Stomach (tissue), 9 donors: ENCODE data around the gene PSD2. TPM values are rescaled to one million over a fixed set of nuclear protein-coding genes. Genes with fewer than 3 reads are reported as not detected.

Experiments
- DNase-seq, 2 donors: peaks; one replicate each; pipeline versions ENCODE4 v3.0.0 to v3.0.0-alpha.2; 2013 to 2019
- H3K27ac ChIP-seq, 5 donors: fragments of 200-600 bp in 4 of 5; sonication (generic) in 4 of 5; one replicate each; pipeline ENCODE4 v1.5.1; 2013 to 2019; ENCODE audit warnings: mild to moderate bottlenecking in 1 of 5, moderate library complexity in 1 of 5
- H3K27me3 ChIP-seq, 3 donors: fragments of 200-600 bp; sonication (generic); one replicate each; pipeline ENCODE4 v1.5.1; 2017 to 2019; ENCODE audit warnings: mixed run types in 1 of 3
- H3K36me3 ChIP-seq, 4 donors: fragments of 200-600 bp; sonication (generic); 1 replicate in 3 of 4; 2 replicates in 1 of 4; pipeline ENCODE4 v1.5.1; 2016 to 2019
- H3K4me1 ChIP-seq, 4 donors: fragments of 200-600 bp; sonication (generic); one replicate each; pipeline ENCODE4 v1.5.1; 2016 to 2019
- H3K4me3 ChIP-seq, 4 donors: fragments of 200-600 bp; sonication (generic) in 3 of 4; one replicate each; pipeline ENCODE4 v1.5.1; 2016 to 2019; ENCODE audit warnings: mild to moderate bottlenecking in 1 of 4
- H3K9me3 ChIP-seq, 4 donors: fragments of 200-600 bp; sonication (generic); one replicate each; pipeline ENCODE4 v1.5.1; 2016 to 2019
- CTCF ChIP-seq, 7 experiments: fragments of 450-650 bp in 4 of 7; fragments of 200-600 bp in 3 of 7; sonication (generic) in 3 of 7; IDR thresholded peaks; one replicate each; pipeline ENCODE4 v1.5.1; 2016 to 2019; ENCODE audit warnings: antibody characterized with exemption in 7 of 7, control low read depth in 2 of 7, mild to moderate bottlenecking in 1 of 7
- EP300 ChIP-seq: sonication (generic); formaldehyde crosslinking; IDR thresholded peaks from one replicate; pipeline ENCODE4 v1.6.1; 2017; ENCODE audit warnings: antibody characterized with exemption
- POLR2A ChIP-seq, 4 donors: fragments of 450-650 bp; IDR thresholded peaks; one replicate each; pipeline ENCODE4 v1.6.1; 2016; ENCODE audit warnings: antibody characterized with exemption in 4 of 4, control low read depth in 2 of 4, mild to moderate bottlenecking in 1 of 4, moderate library complexity in 1 of 4
- POLR2AphosphoS5 ChIP-seq, 3 donors: sonication (generic); formaldehyde crosslinking; IDR thresholded peaks; one replicate each; pipeline ENCODE4 v1.6.1; 2016; ENCODE audit warnings: antibody characterized with exemption in 3 of 3
- WGBS, 5 donors: extraction: QIAGEN DNeasy Blood & Tissue Kit in 3 of 5; methylation state at CpG; one replicate each; pipeline versions ENCODE4 v1.1.5 to v1.1.7; 2013 to 2018; 5-methylcytosine and 5-hydroxymethylcytosine counted together
- intact Hi-C: fragments of 100-400 bp; cut with DNase I; formaldehyde crosslinking; loops from one replicate; pipeline ENCODE4 v1.15.1; 2023; ENCODE audit warnings: low total_unique reads
- polyA plus RNA-seq, 3 donors: library from polyadenylated mRNA; stranded (reverse); fragments of 200-250 nt; gene quantifications; one replicate each; pipeline ENCODE4 v1.2.3, GENCODE V29; 2013
- total RNA-seq, 5 donors: library from RNA; depleted of rRNA; stranded (reverse); fragments of >200 nt; gene quantifications; one replicate each; pipeline versions ENCODE4 v1.1.0 to v1.2.3, GENCODE V29; 2014 to 2016
- donor health status: healthy with polysubstance abuse.
- donor health status: Bipolar disorder and iron deficiency.
- donor health status: healthy.

Gene PSD2
- total and polyA plus RNA-seq, 8 donors = 0.05 to 0.73 TPM; not detected in 6

GRCh38 chr5:139862313-139862712 is 66.7 kb downstream of the PSD2 start:
- WGBS, 5 donors = 89 to 96% (median 93%) methylated on average over 2 of the region's 2 CpGs
- DNase-seq = no peak
- no peak overlapping the region for H3K27ac ChIP-seq
- no peak for TF ChIP-seq POLR2AphosphoS5 (IDR thresholded peaks at IDR 0.05)
- TF ChIP-seq CTCF (IDR thresholded peaks at IDR 0.05) = no peak
- TF ChIP-seq EP300 = no peak
- TF ChIP-seq POLR2A (IDR thresholded peaks at IDR 0.05) = no peak
- intact Hi-C loops = loop anchor here (5.0 kb wide), 1 partner anchor 75 kb away; no protein-coding TSS in a partner anchor
- no peaks in the 10 kb centered on the region for H3K9me3 ChIP-seq
- no peaks in the 10 kb centered on the region for H3K27me3 ChIP-seq
- no peak overlapping the region for H3K4me3 ChIP-seq
- no peaks in the 10 kb centered on the region for H3K36me3 ChIP-seq
- H3K4me1 ChIP-seq = peaks cover 0 to 22% (median 11%) of the 10 kb centered on the region in 4 donors

DNA sequence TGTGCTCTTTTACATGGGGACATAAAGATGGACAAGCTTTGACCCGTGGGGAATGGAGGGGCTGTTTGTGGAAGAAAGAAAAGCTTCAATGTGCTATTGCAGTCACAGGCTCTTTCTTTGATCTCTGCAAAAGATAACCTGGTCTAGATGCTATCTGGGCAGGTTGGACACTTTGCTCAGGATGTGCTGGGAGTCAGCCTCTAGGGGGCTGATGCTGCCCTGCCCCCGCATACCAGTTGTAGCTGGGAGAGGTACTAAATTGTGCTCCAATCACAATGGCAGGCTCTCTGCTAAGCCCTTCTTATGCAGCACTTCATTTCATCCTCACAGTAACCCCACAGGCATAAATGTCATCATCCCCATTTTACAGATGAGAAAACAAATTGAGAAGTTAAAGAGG is 67.2 kb downstream of the PSD2 start:
- H3K36me3 ChIP-seq = no peaks in the 10 kb centered on the region

DNA sequence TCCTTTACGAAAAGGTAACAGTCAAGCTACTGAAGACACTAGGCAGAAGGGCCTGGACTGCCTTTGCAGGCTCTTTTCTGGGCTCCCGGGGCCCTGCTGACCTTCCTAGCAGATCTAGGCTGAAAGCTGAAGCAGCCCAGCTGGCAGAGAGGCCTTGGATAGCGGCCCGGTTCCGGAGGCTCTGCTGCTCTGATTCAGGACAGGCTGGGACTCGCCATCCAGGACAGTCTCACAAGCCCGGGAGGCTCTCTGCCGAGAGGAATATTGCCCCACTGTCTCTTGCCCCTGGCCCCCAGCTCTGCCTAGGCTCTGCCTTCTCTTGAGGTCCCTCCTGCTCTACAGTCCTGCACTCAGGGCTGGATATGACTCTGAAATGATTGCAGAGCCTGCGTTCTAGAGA is 67.8 kb downstream of the PSD2 start:
- H3K4me3 ChIP-seq = no peak overlapping the region
- no peaks in the 10 kb centered on the region for H3K27me3 ChIP-seq
- H3K9me3 ChIP-seq = no peaks in the 10 kb centered on the region
- peaks cover 0 to 22% (median 11%) of the 10 kb centered on the region in 4 donors for H3K4me1 ChIP-seq
- H3K27ac ChIP-seq = peak overlapping the region in 1 of 5 donors; percentile 65
- 52 to 84% (median 67%) methylated on average over 6 to 9 of the region's 9 CpGs for WGBS, 5 donors
- DNase-seq = peak in 1 of 2 donors; percentile 51
- no peak for TF ChIP-seq POLR2A (IDR thresholded peaks at IDR 0.05)
- no peak for TF ChIP-seq POLR2AphosphoS5 (IDR thresholded peaks at IDR 0.05)
- TF ChIP-seq CTCF (IDR thresholded peaks at IDR 0.05) = no peak
- TF ChIP-seq EP300 = no peak
- intact Hi-C loops = loop anchor here (5.0 kb wide), 1 partner anchor 76 kb away; no protein-coding TSS in a partner anchor
- no peaks in the 10 kb centered on the region for H3K36me3 ChIP-seq

More for the DNA sequence above, 67.2 kb downstream of the PSD2 start:
- Histone ChIP-seq H3K4me3 (no peak overlapping the region), H3K27me3 (no peaks in the 10 kb centered on the region), H3K4me1 (peaks cover 0 to 22% (median 11%) of the 10 kb centered on the region in 4 donors), H3K27ac (peak overlapping the region in 1 of 5 donors; percentile 65), H3K9me3 (no peaks in the 10 kb centered on the region)
- intact Hi-C loops = loop anchor here (5.0 kb wide), 1 partner anchor 76 kb away; no protein-coding TSS in a partner anchor
- no peak for DNase-seq
- 60 to 81% (median 66%) methylated on average over 2 of the region's 2 CpGs for WGBS, 5 donors
- TF ChIP-seq POLR2AphosphoS5 (IDR thresholded peaks at IDR 0.05) = no peak

GRCh38 chr5:139863855-139864558 is 68.4 kb downstream of the PSD2 start:
- no peaks in the 10 kb centered on the region for H3K27me3 ChIP-seq
- H3K4me3 ChIP-seq = no peak overlapping the region
- no peaks in the 10 kb centered on the region for H3K9me3 ChIP-seq
- H3K27ac ChIP-seq = peak overlapping the region in 1 of 5 donors; percentile 65
- TF ChIP-seq CTCF (IDR thresholded peaks at IDR 0.05) (peak in 5 of 7 experiments; percentile 60 to 96 (median 92)), POLR2AphosphoS5 (IDR thresholded peaks at IDR 0.05) (no peak)
- DNase-seq = peak; percentile 74 to 83
- no peaks in the 10 kb centered on the region for H3K36me3 ChIP-seq
- intact Hi-C loops = loop anchor here (5.0 kb wide), 1 partner anchor 77 kb away; no protein-coding TSS in a partner anchor
- WGBS, 5 donors = 13 to 27% (median 16%) methylated on average over 5 of the region's 5 CpGs
- peaks cover 0 to 22% (median 13%) of the 10 kb centered on the region in 4 donors for H3K4me1 ChIP-seq
